GM12878 (cell line): ENCODE data around the gene GSAP. TPM values are rescaled to one million over a fixed set of nuclear protein-coding genes. Genes with fewer than 3 reads are reported as not detected.

Experiments
- ASH2L ChIP-seq: fragments of 300-600, 200-600 bp; sonication (generic); IDR thresholded peaks from 2 replicates; pipeline ENCODE4 v1.6.1; 2017; ENCODE audit warnings: low read depth, mild to moderate bottlenecking, borderline replicate concordance
- CBX5 ChIP-seq: sonication (generic); IDR thresholded peaks from 2 replicates; pipeline ENCODE4 v1.6.1; 2016; ENCODE audit warnings: low read depth, moderate library complexity, mild to moderate bottlenecking, inconsistent platforms
- E2F4 ChIP-seq: IDR thresholded peaks from 2 replicates; pipeline ENCODE4 v1.6.1; 2012; ENCODE audit warnings: low read depth, low read length, improper control_type of control experiment
- E4F1 ChIP-seq: fragments of 450-650 bp; IDR thresholded peaks from 2 replicates; pipeline ENCODE4 v1.6.1; 2018; ENCODE audit warnings: borderline replicate concordance, mild to moderate bottlenecking; ENCODE audit not compliant: partially characterized antibody
- IKZF2 ChIP-seq, 2 experiments: fragments of 450-650 bp; IDR thresholded peaks; 2 replicates each; pipeline ENCODE4 v1.6.1; 2017; ENCODE audit warnings: mild to moderate bottlenecking in 2 of 2, moderate library complexity in 2 of 2
- LARP7 ChIP-seq: fragments of 450-650 bp; IDR thresholded peaks from 2 replicates; pipeline ENCODE4 v1.6.1; 2017; ENCODE audit warnings: mild to moderate bottlenecking
- NR2F1 ChIP-seq: fragments of 450-650 bp; conservative IDR thresholded peaks from 2 replicates; pipeline ENCODE4 v1.6.1; 2017; ENCODE audit warnings: mild to moderate bottlenecking
- PKNOX1 ChIP-seq: fragments of 450-650 bp; IDR thresholded peaks from 2 replicates; pipeline ENCODE4 v1.6.1; 2016; ENCODE audit warnings: mild to moderate bottlenecking
- PML ChIP-seq: IDR thresholded peaks from 2 replicates; pipeline ENCODE4 v1.6.1; 2012; ENCODE audit warnings: low read length, inconsistent platforms
- PRDM15 ChIP-seq: fragments of 450-650 bp; formaldehyde crosslinking; IDR thresholded peaks from 2 replicates; pipeline ENCODE4 v1.4.0; 2020; ENCODE audit warnings: mild to moderate bottlenecking, moderate library complexity
- RB1 ChIP-seq: fragments of 450-650 bp; formaldehyde crosslinking; IDR thresholded peaks from 2 replicates; pipeline ENCODE4 v1.6.1; 2017; ENCODE audit warnings: mild to moderate bottlenecking, borderline replicate concordance
- RCOR1 ChIP-seq: conservative IDR thresholded peaks from 2 replicates; pipeline ENCODE4 v1.6.1; 2012; ENCODE audit warnings: low read depth, low read length, improper control_type of control experiment
- SMC3 ChIP-seq: IDR thresholded peaks from 2 replicates; pipeline ENCODE4 v1.6.1; 2011; ENCODE audit warnings: low read length, improper control_type of control experiment, borderline replicate concordance
- SREBF2 ChIP-seq: IDR thresholded peaks from 2 replicates; pipeline ENCODE4 v1.6.1; 2012; ENCODE audit warnings: mild to moderate bottlenecking, low read length
- STAT3 ChIP-seq: IDR thresholded peaks from 2 replicates; pipeline ENCODE4 v1.6.1; 2011; ENCODE audit warnings: low read depth, low read length, improper control_type of control experiment
- TARDBP ChIP-seq: IDR thresholded peaks from 2 replicates; pipeline ENCODE4 v1.6.1; 2016; ENCODE audit warnings: borderline replicate concordance
- TCF3 ChIP-seq: IDR thresholded peaks from 2 replicates; pipeline ENCODE4 v1.6.1; 2012; ENCODE audit warnings: low read depth, mild to moderate bottlenecking, low read length, borderline replicate concordance; ENCODE audit not compliant: insufficient read depth
- WRNIP1 ChIP-seq: IDR thresholded peaks from 2 replicates; pipeline ENCODE4 v1.6.1; 2011; ENCODE audit warnings: low read depth, low read length, improper control_type of control experiment, borderline replicate concordance
- ZBTB11 ChIP-seq: fragments of 450-650 bp; formaldehyde crosslinking; IDR thresholded peaks from 2 replicates; pipeline ENCODE4 v1.5.0; 2022; ENCODE audit warnings: mild to moderate bottlenecking, missing genetic modification characterization
- ZNF24 ChIP-seq: fragments of 450-650 bp; IDR thresholded peaks from 2 replicates; pipeline ENCODE4 v1.6.1; 2017; ENCODE audit warnings: antibody characterized with exemption, mild to moderate bottlenecking
- ZSCAN29 ChIP-seq: fragments of 450-650 bp; IDR thresholded peaks from 2 replicates; pipeline ENCODE4 v1.6.1; 2017; ENCODE audit warnings: mild to moderate bottlenecking, moderate library complexity
- polyA plus RNA-seq, 11 experiments: library from polyadenylated mRNA; depleted of rRNA in 4 of 11; unstranded in 6 of 11; stranded (reverse) in 5 of 11; fragments of >200 nt; fragmentation: Nextera tagmentation in 4 of 11; fragmentation: Illumina TruSeq in 1 of 11; extraction: Ambion mirVana in 4 of 11; extraction: Trizol in 1 of 11; gene quantifications; 1 replicate in 1 of 11; 2 replicates in 10 of 11; pipeline versions ENCODE4 v1.2.1 to v1.2.3, GENCODE V29; 2011 to 2016; ENCODE audit warnings: inconsistent platforms in 2 of 11, missing spikeins in 2 of 11, low read depth in 1 of 11
- total RNA-seq, 4 experiments: library from RNA; depleted of rRNA in 3 of 4; stranded (reverse); fragments of >200 nt in 3 of 4; fragmentation: Illumina TruSeq in 1 of 4; extraction: Trizol in 1 of 4; gene quantifications; 2 replicates each; pipeline versions ENCODE4 v1.2.1 to v1.2.3, GENCODE V29; 2013 to 2021

GSAP gene
- total and polyA plus RNA-seq, 10 of the 15 experiments (the other 5 are each of a cell fraction or from before 2014, with no cell fraction given) = 6.6 to 38.1 (median 21.8) TPM

GRCh38 chr7:77393261-77393660, 22.9 kb downstream of the GSAP start (continued):
- TF ChIP-seq RB1 (no peak), SREBF2 (no peak), NR2F1 (peak; percentile 83), PRDM15 (CRISPR knock-in tag) (no peak), ASH2L (no peak), SMC3 (no peak), CBX5 (no peak), IKZF2 (IDR thresholded peaks at IDR 0.05) (peak; percentile 98), ZNF24 (no peak), STAT3 (no peak), ZBTB11 (no peak), ZSCAN29 (no peak), PKNOX1 (peak; percentile 61; the same call in 1 of the 2 replicates), E4F1 (no peak), TARDBP (no peak), WRNIP1 (no peak), RCOR1 (no peak), PML (no peak), LARP7 (no peak), TCF3 (no peak), E2F4 (no peak)
